ENCODE data around the gene MAEL.

MAEL gene

DNA sequence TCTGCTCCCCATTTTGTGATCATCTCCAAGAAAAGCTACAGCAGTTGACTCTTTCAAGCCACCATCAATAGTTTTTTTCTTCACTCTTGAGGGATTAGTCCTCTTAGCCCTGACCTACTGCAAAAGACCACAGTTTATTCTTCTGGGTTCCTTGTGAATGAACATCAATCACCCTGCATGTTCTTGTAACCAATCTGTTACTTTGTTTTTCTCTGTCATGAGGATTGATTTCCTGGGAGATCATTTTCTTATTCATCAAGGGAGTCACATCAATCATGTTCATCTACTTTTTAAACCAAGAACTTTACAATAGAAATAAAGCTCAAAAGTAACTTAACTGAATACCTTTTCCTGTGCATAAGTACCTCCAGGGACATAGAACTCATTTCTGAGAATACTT lies 35.6 kb upstream of the MAEL start (continued):
- TF ChIP-seq, protein P1, sequence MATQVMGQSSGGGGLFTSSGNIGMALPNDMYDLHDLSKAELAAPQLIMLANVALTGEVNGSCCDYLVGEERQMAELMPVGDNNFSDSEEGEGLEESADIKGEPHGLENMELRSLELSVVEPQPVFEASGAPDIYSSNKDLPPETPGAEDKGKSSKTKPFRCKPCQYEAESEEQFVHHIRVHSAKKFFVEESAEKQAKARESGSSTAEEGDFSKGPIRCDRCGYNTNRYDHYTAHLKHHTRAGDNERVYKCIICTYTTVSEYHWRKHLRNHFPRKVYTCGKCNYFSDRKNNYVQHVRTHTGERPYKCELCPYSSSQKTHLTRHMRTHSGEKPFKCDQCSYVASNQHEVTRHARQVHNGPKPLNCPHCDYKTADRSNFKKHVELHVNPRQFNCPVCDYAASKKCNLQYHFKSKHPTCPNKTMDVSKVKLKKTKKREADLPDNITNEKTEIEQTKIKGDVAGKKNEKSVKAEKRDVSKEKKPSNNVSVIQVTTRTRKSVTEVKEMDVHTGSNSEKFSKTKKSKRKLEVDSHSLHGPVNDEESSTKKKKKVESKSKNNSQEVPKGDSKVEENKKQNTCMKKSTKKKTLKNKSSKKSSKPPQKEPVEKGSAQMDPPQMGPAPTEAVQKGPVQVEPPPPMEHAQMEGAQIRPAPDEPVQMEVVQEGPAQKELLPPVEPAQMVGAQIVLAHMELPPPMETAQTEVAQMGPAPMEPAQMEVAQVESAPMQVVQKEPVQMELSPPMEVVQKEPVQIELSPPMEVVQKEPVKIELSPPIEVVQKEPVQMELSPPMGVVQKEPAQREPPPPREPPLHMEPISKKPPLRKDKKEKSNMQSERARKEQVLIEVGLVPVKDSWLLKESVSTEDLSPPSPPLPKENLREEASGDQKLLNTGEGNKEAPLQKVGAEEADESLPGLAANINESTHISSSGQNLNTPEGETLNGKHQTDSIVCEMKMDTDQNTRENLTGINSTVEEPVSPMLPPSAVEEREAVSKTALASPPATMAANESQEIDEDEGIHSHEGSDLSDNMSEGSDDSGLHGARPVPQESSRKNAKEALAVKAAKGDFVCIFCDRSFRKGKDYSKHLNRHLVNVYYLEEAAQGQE (tag by site-specific recombination; IDR thresholded peaks at IDR 0.05) = no peak
- TF ChIP-seq, protein P2, sequence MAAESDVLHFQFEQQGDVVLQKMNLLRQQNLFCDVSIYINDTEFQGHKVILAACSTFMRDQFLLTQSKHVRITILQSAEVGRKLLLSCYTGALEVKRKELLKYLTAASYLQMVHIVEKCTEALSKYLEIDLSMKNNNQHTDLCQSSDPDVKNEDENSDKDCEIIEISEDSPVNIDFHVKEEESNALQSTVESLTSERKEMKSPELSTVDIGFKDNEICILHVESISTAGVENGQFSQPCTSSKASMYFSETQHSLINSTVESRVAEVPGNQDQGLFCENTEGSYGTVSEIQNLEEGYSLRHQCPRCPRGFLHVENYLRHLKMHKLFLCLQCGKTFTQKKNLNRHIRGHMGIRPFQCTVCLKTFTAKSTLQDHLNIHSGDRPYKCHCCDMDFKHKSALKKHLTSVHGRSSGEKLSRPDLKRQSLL (tag by site-specific recombination; IDR thresholded peaks at IDR 0.05) = no peak

DNA sequence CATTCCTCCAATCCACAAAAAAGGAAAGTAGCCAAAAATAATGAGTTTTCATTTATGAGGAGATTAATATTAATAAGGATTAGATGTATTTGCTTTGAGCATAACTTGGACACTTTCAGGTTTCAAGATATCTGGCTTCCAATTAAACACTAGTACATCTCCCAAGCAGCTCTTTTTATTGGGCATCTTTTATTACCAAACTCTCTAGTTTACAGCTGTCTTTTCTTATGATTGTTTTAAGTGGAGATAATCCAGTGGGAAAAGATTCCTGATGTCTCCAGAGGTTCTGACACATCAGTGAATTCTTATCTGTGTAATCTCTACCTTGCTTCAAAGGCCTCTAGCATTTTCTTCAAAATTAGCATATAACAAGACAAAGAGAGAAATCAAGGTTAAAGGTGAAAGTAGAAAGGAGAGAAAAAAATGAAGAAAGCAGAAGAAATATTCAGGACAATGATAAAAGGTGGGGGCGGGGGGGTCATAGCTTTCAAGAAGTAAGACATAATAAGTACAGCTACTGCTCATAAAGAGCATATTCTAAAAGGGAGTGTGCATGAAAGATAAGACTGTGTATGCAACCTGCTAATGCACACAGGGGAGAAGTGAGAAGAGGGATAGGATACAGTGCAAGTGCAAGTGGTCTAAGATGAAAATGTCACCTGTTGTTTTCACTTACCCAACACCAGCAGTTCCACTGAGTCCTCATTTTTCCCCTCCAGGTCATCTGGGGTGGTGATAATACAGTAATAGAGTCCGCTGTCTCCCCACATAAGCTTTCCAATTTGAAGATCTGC lies 32.8 kb upstream of the MAEL start:
- ChIA-PET POLR2A (interaction anchor here (1.0 kb wide), 1 partner anchor 88 kb away, joined by 3 read pairs; no protein-coding TSS in a partner anchor), CTCF (interaction anchor here (0.6 to 1.6 kb wide), 6 partner anchors 22 to 584 kb away, joined by 3 to 5 read pairs (median 4); no protein-coding TSS in a partner anchor)
- Histone ChIP-seq H3K4me1 (ENCODE audit: control insufficient read depth, insufficient read depth, low read length) (peaks cover 13% of the 10 kb centered on the region; the same call in 1 of the 2 replicates), H3K4me3 (ENCODE audit: low read depth, low read length) (no peak overlapping the region), H3K9me3 (ENCODE audit: control insufficient read depth, insufficient read depth, low read depth, low read length) (no peaks in the 10 kb centered on the region), H3K36me3 (ENCODE audit: control insufficient read depth in 2 of 2, insufficient read depth in 1 of 2, low read length in 2 of 2) (no peaks in the 10 kb centered on the region), H3K27ac (ENCODE audit: extremely low read depth, low read depth, low read length) (no peak overlapping the region)
- TF ChIP-seq PRDM1 (tag by site-specific recombination; IDR thresholded peaks at IDR 0.05) (peak; percentile 91), ZBTB7A (tag by site-specific recombination; IDR thresholded peaks at IDR 0.05; ENCODE audit: low read depth) (no peak)
- TF ChIP-seq, protein P3, sequence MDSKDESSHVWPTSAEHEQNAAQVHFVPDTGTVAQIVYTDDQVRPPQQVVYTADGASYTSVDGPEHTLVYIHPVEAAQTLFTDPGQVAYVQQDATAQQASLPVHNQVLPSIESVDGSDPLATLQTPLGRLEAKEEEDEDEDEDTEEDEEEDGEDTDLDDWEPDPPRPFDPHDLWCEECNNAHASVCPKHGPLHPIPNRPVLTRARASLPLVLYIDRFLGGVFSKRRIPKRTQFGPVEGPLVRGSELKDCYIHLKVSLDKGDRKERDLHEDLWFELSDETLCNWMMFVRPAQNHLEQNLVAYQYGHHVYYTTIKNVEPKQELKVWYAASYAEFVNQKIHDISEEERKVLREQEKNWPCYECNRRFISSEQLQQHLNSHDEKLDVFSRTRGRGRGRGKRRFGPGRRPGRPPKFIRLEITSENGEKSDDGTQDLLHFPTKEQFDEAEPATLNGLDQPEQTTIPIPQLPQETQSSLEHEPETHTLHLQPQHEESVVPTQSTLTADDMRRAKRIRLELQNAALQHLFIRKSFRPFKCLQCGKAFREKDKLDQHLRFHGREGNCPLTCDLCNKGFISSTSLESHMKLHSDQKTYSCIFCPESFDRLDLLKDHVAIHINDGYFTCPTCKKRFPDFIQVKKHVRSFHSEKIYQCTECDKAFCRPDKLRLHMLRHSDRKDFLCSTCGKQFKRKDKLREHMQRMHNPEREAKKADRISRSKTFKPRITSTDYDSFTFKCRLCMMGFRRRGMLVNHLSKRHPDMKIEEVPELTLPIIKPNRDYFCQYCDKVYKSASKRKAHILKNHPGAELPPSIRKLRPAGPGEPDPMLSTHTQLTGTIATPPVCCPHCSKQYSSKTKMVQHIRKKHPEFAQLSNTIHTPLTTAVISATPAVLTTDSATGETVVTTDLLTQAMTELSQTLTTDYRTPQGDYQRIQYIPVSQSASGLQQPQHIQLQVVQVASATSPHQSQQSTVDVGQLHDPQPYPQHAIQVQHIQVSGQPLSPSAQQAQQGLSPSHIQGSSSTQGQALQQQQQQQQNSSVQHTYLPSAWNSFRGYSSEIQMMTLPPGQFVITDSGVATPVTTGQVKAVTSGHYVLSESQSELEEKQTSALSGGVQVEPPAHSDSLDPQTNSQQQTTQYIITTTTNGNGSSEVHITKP (tag by site-specific recombination; IDR thresholded peaks at IDR 0.05) = peak; percentile 44

DNA sequence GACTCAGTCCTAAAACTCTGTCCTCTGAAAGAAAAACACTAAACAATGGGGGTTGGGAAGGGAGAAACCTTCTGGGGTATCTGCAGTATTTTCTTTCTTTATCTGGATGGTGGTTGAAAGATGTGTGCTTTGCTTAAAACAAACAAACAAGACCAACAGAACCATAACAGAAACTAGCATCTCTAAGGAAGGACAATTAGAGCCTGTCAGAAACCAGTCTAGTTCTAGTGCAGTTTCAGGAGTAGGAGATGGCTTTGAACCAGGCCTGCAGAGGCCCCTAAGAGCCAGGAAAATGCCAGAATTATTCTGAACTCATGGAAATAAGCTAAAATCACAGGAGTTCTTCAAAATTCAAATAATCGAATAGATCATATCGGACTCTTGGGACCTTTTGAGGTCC lies 32.2 kb upstream of the MAEL start:
- CTCF ChIA-PET = interaction anchor here (0.7 to 1.6 kb wide), 3 partner anchors 23 to 583 kb away, joined by 3 to 4 read pairs (median 4); no protein-coding TSS in a partner anchor
- POLR2A ChIA-PET = no interaction called here
- Histone ChIP-seq H3K27ac (ENCODE audit: extremely low read depth, low read depth, low read length) (no peak overlapping the region), H3K4me1 (ENCODE audit: control insufficient read depth, insufficient read depth, low read length) (peaks cover 13% of the 10 kb centered on the region; the same call in 1 of the 2 replicates), H3K9me3 (ENCODE audit: control insufficient read depth, insufficient read depth, low read depth, low read length) (no peaks in the 10 kb centered on the region), H3K36me3 (ENCODE audit: control insufficient read depth in 2 of 2, insufficient read depth in 1 of 2, low read length in 2 of 2) (no peaks in the 10 kb centered on the region), H3K4me3 (ENCODE audit: low read depth, low read length) (no peak overlapping the region)
- TF ChIP-seq, protein P4, sequence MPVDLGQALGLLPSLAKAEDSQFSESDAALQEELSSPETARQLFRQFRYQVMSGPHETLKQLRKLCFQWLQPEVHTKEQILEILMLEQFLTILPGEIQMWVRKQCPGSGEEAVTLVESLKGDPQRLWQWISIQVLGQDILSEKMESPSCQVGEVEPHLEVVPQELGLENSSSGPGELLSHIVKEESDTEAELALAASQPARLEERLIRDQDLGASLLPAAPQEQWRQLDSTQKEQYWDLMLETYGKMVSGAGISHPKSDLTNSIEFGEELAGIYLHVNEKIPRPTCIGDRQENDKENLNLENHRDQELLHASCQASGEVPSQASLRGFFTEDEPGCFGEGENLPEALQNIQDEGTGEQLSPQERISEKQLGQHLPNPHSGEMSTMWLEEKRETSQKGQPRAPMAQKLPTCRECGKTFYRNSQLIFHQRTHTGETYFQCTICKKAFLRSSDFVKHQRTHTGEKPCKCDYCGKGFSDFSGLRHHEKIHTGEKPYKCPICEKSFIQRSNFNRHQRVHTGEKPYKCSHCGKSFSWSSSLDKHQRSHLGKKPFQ (tag by site-specific recombination; IDR thresholded peaks at IDR 0.05) = no peak
- TF ChIP-seq SCRT1 (tag by site-specific recombination; IDR thresholded peaks at IDR 0.05; ENCODE audit: borderline replicate concordance) = no peak
- TF ChIP-seq, protein P5, sequence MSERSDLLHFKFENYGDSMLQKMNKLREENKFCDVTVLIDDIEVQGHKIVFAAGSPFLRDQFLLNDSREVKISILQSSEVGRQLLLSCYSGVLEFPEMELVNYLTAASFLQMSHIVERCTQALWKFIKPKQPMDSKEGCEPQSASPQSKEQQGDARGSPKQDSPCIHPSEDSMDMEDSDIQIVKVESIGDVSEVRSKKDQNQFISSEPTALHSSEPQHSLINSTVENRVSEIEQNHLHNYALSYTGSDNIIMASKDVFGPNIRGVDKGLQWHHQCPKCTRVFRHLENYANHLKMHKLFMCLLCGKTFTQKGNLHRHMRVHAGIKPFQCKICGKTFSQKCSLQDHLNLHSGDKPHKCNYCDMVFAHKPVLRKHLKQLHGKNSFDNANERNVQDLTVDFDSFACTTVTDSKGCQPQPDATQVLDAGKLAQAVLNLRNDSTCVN (tag by site-specific recombination; optimal IDR thresholded peaks at IDR 0.05) = no peak
- TF ChIP-seq ZNF23 (tag by site-specific recombination; IDR thresholded peaks at IDR 0.05; ENCODE audit: borderline replicate concordance) = no peak
- TF ChIP-seq, protein P6, sequence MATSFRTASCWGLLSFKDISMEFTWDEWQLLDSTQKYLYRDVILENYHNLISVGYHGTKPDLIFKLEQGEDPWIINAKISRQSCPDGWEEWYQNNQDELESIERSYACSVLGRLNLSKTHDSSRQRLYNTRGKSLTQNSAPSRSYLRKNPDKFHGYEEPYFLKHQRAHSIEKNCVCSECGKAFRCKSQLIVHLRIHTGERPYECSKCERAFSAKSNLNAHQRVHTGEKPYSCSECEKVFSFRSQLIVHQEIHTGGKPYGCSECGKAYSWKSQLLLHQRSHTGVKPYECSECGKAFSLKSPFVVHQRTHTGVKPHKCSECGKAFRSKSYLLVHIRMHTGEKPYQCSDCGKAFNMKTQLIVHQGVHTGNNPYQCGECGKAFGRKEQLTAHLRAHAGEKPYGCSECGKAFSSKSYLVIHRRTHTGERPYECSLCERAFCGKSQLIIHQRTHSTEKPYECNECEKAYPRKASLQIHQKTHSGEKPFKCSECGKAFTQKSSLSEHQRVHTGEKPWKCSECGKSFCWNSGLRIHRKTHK (tag by site-specific recombination; IDR thresholded peaks at IDR 0.05) = no peak
- TF ChIP-seq ZNF266 (tag by site-specific recombination; IDR thresholded peaks at IDR 0.05; ENCODE audit: low read depth) = no peak
- TF ChIP-seq ZNF311 (tag by site-specific recombination; IDR thresholded peaks at IDR 0.05; ENCODE audit: borderline replicate concordance) = no peak
- no peak for TF ChIP-seq HOXD13 (CRISPR knock-in tag; IDR thresholded peaks at IDR 0.05; ENCODE audit: borderline replicate concordance)

Data from HEK293 (cell line).